ENCODE measurements around the gene CRYGB. TPM values are rescaled to one million over a fixed set of nuclear protein-coding genes. Genes with fewer than 3 reads are reported as not detected.
A peak's percentile ranks its signal among the peaks of the same experiment; 100 is the strongest.
"Not testable (repeated sequence)": the region's sequence is repeated elsewhere in the genome, so short reads cannot be mapped to it uniquely, and the experiment has no call there.

The CRYGB gene
- total and polyA plus RNA-seq, 2 donors: not detected

GRCh38 chr2:208142240-208142924, 3.6 kb downstream of the CRYGB start:
- H3K27ac ChIP-seq (ENCODE audit: low read depth): no peak overlapping the region
- no peak overlapping the region for H3K4me3 ChIP-seq (ENCODE audit: low read depth, low read length)
- DNase-seq (ENCODE audit: extremely low spot score): peak; percentile 31
- no peaks in the 10 kb centered on the region for H3K36me3 ChIP-seq (ENCODE audit: insufficient read depth)
- H3K4me1 ChIP-seq (ENCODE audit: insufficient read depth): no peaks in the 10 kb centered on the region
- 49% methylated on average over 8 of the region's 8 CpGs for WGBS

- DNase-seq (ENCODE audit: extremely low spot score): no peak
- Histone ChIP-seq H3K36me3 (ENCODE audit: insufficient read depth) (no peaks in the 10 kb centered on the region), H3K27ac (ENCODE audit: low read depth) (no peak overlapping the region), H3K4me1 (ENCODE audit: insufficient read depth) (no peaks in the 10 kb centered on the region), H3K4me3 (ENCODE audit: low read depth, low read length) (no peak overlapping the region)
- 90% methylated on average over 18 of the region's 18 CpGs for WGBS
Measured at GRCh38 chr2:208139447-208139846, 6.5 kb downstream of the CRYGB start.

GRCh38 chr2:208138334-208138733, 7.6 kb downstream of the CRYGB start:
- not testable (repeated sequence) for DNase-seq (ENCODE audit: extremely low spot score); H3K4me3 ChIP-seq (ENCODE audit: low read depth, low read length); H3K27ac ChIP-seq (ENCODE audit: low read depth); H3K4me1 ChIP-seq (ENCODE audit: insufficient read depth); H3K36me3 ChIP-seq (ENCODE audit: insufficient read depth)
- 96% methylated on average over 7 of the region's 7 CpGs for WGBS

- DNase-seq (ENCODE audit: extremely low spot score): no peak
- H3K4me3 ChIP-seq (ENCODE audit: low read depth, low read length): no peak overlapping the region
- 51% methylated on average over 2 of the region's 2 CpGs for WGBS
- H3K4me1 ChIP-seq (ENCODE audit: insufficient read depth): no peaks in the 10 kb centered on the region
- no peaks in the 10 kb centered on the region for H3K36me3 ChIP-seq (ENCODE audit: insufficient read depth)
- no peak overlapping the region for H3K27ac ChIP-seq (ENCODE audit: low read depth)
Measured at GRCh38 chr2:208136716-208137094, 9.3 kb downstream of the CRYGB start.

- no peaks in the 10 kb centered on the region for H3K4me1 ChIP-seq (ENCODE audit: insufficient read depth)
- 52% methylated on average over 11 of the region's 11 CpGs for WGBS
- no peak for DNase-seq (ENCODE audit: extremely low spot score)
- no peak overlapping the region for H3K27ac ChIP-seq (ENCODE audit: low read depth)
- H3K36me3 ChIP-seq (ENCODE audit: insufficient read depth): no peaks in the 10 kb centered on the region
- H3K4me3 ChIP-seq (ENCODE audit: low read depth, low read length): no peak overlapping the region
Measured at GRCh38 chr2:208135794-208136715, 9.9 kb downstream of the CRYGB start.

- Histone ChIP-seq H3K4me3 (ENCODE audit: low read depth, low read length) (no peak overlapping the region), H3K27ac (ENCODE audit: low read depth) (no peak overlapping the region), H3K4me1 (ENCODE audit: insufficient read depth) (no peaks in the 10 kb centered on the region), H3K36me3 (ENCODE audit: insufficient read depth) (no peaks in the 10 kb centered on the region)
- no peak for DNase-seq (ENCODE audit: extremely low spot score)
- 48% methylated on average over 8 of the region's 8 CpGs for WGBS
Measured at GRCh38 chr2:208134928-208135586, 10.9 kb downstream of the CRYGB start.

GRCh38 chr2:208130712-208131110, 15.2 kb downstream of the CRYGB start:
- H3K27ac ChIP-seq (ENCODE audit: low read depth): no peak overlapping the region
- no peak overlapping the region for H3K4me3 ChIP-seq (ENCODE audit: low read depth, low read length)
- no peak for DNase-seq (ENCODE audit: extremely low spot score)
- H3K4me1 ChIP-seq (ENCODE audit: insufficient read depth): no peaks in the 10 kb centered on the region
- H3K36me3 ChIP-seq (ENCODE audit: insufficient read depth): no peaks in the 10 kb centered on the region
- 24% methylated on average over 6 of the region's 6 CpGs for WGBS

- Histone ChIP-seq H3K36me3 (ENCODE audit: insufficient read depth) (no peaks in the 10 kb centered on the region), H3K4me3 (ENCODE audit: low read depth, low read length) (no peak within 1 kb of the TSS), H3K27ac (ENCODE audit: low read depth) (no peak within 1 kb of the TSS), H3K4me1 (ENCODE audit: insufficient read depth) (no peaks in the 10 kb centered on the region)
- no peak for DNase-seq (ENCODE audit: extremely low spot score)
- WGBS: 51% methylated on average over 19 of the region's 19 CpGs
Measured at GRCh38 chr2:208129744-208130711, 15.9 kb downstream of the CRYGB start, which contains the start of gene CRYGC. CRYGC (minus strand) TSS chr2:208129828; CDS start chr2:208129792, 36 bp downstream.

GRCh38 chr2:208128136-208128535, 17.8 kb downstream of the CRYGB start:
- H3K4me1 ChIP-seq (ENCODE audit: insufficient read depth): no peaks in the 10 kb centered on the region
- H3K36me3 ChIP-seq (ENCODE audit: insufficient read depth): no peaks in the 10 kb centered on the region
- no peak overlapping the region for H3K4me3 ChIP-seq (ENCODE audit: low read depth, low read length)
- DNase-seq (ENCODE audit: extremely low spot score): no peak
- no peak overlapping the region for H3K27ac ChIP-seq (ENCODE audit: low read depth)
- 96% methylated on average over 12 of the region's 12 CpGs for WGBS

GRCh38 chr2:208127090-208127489, 18.9 kb downstream of the CRYGB start:
- 98% methylated on average over 4 of the region's 4 CpGs for WGBS
- Histone ChIP-seq H3K4me1 (ENCODE audit: insufficient read depth) (no peaks in the 10 kb centered on the region), H3K27ac (ENCODE audit: low read depth) (no peak overlapping the region), H3K4me3 (ENCODE audit: low read depth, low read length) (no peak overlapping the region), H3K36me3 (ENCODE audit: insufficient read depth) (no peaks in the 10 kb centered on the region)
- DNase-seq (ENCODE audit: extremely low spot score): no peak

GRCh38 chr2:208125251-208125650, 20.7 kb downstream of the CRYGB start:
- H3K36me3 ChIP-seq (ENCODE audit: insufficient read depth): no peaks in the 10 kb centered on the region
- no peak for DNase-seq (ENCODE audit: extremely low spot score)
- H3K4me3 ChIP-seq (ENCODE audit: low read depth, low read length): no peak overlapping the region
- no peak overlapping the region for H3K27ac ChIP-seq (ENCODE audit: low read depth)
- no peaks in the 10 kb centered on the region for H3K4me1 ChIP-seq (ENCODE audit: insufficient read depth)
- 87% methylated on average over 4 of the region's 4 CpGs for WGBS

GRCh38 chr2:208124013-208124715, 21.8 kb downstream of the CRYGB start, which contains the start of gene CRYGD:
CRYGD (minus strand) TSS chr2:208124524; CDS start chr2:208124473, 51 bp downstream.
- H3K4me3 ChIP-seq (ENCODE audit: low read depth, low read length); H3K4me1 ChIP-seq (ENCODE audit: insufficient read depth); DNase-seq (ENCODE audit: extremely low spot score); H3K27ac ChIP-seq (ENCODE audit: low read depth); H3K36me3 ChIP-seq (ENCODE audit: insufficient read depth): not testable (repeated sequence)
- 16% methylated on average over 46 of the region's 46 CpGs for WGBS
